ENCODE results near the gene ARL8B. TPM values are rescaled to one million over a fixed set of nuclear protein-coding genes. Genes with fewer than 3 reads are reported as not detected.

Gene ARL8B
- total and polyA plus RNA-seq, 9 of the 15 experiments (the other 6 are each of a cell fraction or from before 2014, with no cell fraction given): 28.5 to 99.4 (median 77.2) TPM

- no peak for TF ChIP-seq EP300 (IDR thresholded peaks at IDR 0.05; ENCODE audit: low read length)
- no peak for TF ChIP-seq PCBP2 (IDR thresholded peaks at IDR 0.05; ENCODE audit: low read depth, low read length, poor library complexity, severe bottlenecking)
- no peak for TF ChIP-seq RREB1 (CRISPR knock-in tag; IDR thresholded peaks at IDR 0.05)
- peak; percentile 87 for TF ChIP-seq RBM25 (IDR thresholded peaks at IDR 0.05; ENCODE audit: low read depth, low read length, severe bottlenecking)
- TF ChIP-seq ZNF239 (CRISPR knock-in tag; IDR thresholded peaks at IDR 0.05): no peak
- TF ChIP-seq HDAC1 (IDR thresholded peaks at IDR 0.05): peak in 1 of 2 experiments; percentile 60; a peak in 2 of 4 replicates
- TF ChIP-seq ARHGAP35 (IDR thresholded peaks at IDR 0.05; ENCODE audit: partially characterized antibody): no peak
- TF ChIP-seq ELF4 (CRISPR knock-in tag; IDR thresholded peaks at IDR 0.05): 0 out of 2 replicates have a peak, but pooled peaks have one; percentile 4
- no peak for TF ChIP-seq KLF13 (tag; IDR thresholded peaks at IDR 0.05; ENCODE audit: borderline replicate concordance, low read depth)
- 0 out of 2 replicates have a peak, but pooled peaks have one; percentile 9 for TF ChIP-seq KDM2B (CRISPR knock-in tag; IDR thresholded peaks at IDR 0.05)
- no peak for TF ChIP-seq ZNF778 (CRISPR knock-in tag; IDR thresholded peaks at IDR 0.05)
- no peak for TF ChIP-seq MAFG (tag; conservative IDR thresholded peaks at IDR 0.05)
- TF ChIP-seq POLR2AphosphoS5 (IDR thresholded peaks at IDR 0.05; ENCODE audit: control insufficient read depth, insufficient read depth, low read depth, low read length): peak; percentile 85
- peak; percentile 94 for TF ChIP-seq SUPT5H (IDR thresholded peaks at IDR 0.05)
- no peak for TF ChIP-seq MXD1 (CRISPR knock-in tag; IDR thresholded peaks at IDR 0.05; ENCODE audit: borderline replicate concordance, poor library complexity, severe bottlenecking)
- no peak for TF ChIP-seq GTF2E2 (tag; IDR thresholded peaks at IDR 0.05)
- peak; percentile 97 for TF ChIP-seq POLR2A (conservative IDR thresholded peaks at IDR 0.05)
- peak; percentile 19; the same call in 1 of the 2 replicates for TF ChIP-seq ZBTB9 (CRISPR knock-in tag; IDR thresholded peaks at IDR 0.05)
- TF ChIP-seq POLR2H (tag; IDR thresholded peaks at IDR 0.05; ENCODE audit: low read depth): peak; percentile 95
- no peak for TF ChIP-seq SP2 (IDR thresholded peaks at IDR 0.05; ENCODE audit: extremely low read depth, low read depth, low read length, poor library complexity, severe bottlenecking)
These were observed 65.2 kb downstream of the ARL8B start, which contains the start of gene EDEM1 (continued) for GRCh38 chr3:5187156-5187919.

Measured in K562 (cell line).